ENCODE data around the gene RAPGEFL1.
"Not testable (repeated sequence)": the region's sequence is repeated elsewhere in the genome, so short reads cannot be mapped to it uniquely, and the experiment has no call there.

Gene RAPGEFL1

DNA sequence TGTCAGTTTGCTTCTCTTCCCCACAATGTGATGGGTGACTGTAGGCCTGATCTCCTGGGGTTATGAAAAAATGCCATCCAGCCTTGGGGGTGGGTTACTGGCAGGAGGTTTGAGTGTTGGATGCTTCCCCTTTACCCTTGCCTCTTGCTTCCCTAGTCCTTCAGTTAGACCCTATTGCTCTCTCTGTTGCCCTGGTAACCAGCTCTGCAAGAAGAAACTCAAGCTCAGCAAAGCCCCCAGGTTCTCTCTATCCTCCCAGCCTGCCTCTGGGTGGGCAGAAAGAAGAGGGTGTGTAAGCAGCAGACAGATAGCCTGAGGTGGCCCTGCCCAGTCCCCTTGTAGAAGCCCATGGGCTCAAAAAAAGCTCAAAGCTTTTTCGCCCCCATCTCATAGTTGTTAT lies 2.8 kb upstream of the RAPGEFL1 start:
- DNase-seq, result no peak

DNA sequence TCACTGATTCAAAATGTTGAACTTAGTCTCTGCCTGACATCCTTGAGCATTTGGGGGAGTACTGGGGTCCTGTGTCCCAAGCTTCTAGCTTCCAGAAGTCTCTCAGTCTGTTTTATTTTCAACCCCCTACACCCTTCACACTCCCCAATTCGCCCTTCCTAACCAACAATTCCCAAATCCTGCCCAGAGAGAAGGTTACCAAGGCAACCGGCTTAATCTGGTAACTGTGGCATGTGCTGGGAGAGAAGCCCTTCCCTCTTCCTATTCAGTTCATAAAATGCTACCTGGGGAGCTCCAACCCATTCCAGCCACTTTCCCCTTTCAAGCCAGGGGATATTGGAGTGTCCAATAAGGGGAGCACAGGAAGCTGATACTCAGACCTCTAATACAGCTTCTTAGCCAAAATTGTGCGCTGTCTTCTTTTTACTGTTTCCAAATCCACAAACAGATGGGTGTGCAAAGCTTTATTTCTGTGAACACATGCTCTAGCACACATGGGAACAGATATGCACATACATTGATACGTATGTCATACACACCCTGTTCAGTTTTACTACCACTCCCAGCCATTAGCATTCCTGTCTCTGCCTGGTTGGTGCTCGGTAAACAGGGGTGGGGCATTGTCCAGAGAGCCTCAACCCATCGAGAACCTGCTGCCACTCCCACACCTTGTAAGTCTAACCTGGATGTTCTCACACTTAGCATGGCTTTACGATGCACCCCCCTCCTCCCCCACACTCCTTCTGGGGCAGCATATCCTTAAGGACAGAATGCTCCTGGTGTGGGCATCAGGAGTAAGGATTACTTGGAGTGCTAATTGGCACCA lies 1.1 kb upstream of the RAPGEFL1 start:
- no peak for DNase-seq

DNA sequence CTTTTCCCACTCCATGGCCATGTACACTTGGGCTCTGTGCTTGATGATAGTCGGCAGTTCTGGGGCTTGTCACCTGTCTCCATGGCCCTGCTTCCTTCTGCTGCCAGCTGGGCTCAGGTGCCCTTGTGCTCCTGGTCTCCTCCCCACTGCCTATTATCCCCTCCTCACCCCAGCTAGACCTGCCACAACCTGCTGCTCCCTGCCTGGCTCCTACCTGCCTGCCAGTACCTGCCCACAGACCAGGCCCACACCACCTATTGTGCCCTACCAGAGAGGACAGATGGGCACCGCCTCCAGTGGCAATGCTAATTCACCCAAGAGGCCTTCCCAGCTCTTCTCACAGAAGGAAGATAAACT lies 538 bp upstream of the RAPGEFL1 start:
- DNase-seq, result no peak

DNA sequence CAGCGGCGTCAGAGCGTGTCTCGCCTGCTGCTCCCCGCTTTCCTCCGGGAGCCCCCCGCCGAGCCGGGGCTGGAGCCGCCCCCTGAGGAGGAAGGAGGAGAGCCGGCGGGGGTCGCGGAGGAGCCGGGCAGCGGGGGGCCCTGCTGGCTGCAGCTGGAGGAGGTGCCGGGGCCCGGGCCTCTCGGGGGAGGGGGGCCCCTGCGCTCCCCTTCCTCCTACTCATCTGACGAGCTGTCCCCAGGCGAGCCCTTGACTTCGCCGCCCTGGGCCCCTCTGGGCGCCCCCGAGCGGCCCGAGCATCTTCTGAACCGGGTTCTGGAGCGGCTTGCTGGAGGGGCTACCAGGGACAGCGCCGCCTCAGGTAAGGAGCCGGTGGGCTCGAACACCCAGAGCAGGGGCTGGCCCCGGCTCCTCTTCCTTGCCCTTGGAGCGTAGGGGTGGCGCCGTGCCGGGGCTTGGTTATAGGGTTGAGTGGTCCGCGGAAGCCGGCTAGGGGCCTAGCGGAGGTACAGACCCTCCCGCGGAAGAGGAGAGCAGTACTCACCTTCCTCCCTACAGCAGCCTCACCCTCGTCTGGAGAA lies 841 bp downstream of the RAPGEFL1 start:
- DNase-seq, result no peak

DNA sequence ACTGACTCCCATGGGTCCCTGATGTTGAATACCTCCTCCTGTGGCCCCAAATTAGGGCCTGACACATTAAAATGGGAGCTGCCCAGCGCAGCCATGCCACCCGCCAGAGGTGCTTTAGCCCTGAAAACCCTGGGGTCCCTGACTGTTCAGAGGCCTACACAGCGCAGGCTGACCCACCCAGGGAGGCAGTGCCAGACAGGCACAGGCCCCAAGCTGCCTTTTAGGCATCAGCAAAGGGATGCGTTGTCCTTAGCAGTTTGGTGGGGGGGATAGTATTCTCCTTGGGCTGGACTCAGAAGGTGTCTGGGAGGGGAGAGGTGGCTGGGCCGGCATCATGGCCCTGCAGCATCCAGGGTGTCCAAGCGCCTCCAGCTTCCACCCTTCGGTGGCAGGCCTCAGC lies 1.4 kb downstream of the RAPGEFL1 start:
- no peak for DNase-seq

DNA sequence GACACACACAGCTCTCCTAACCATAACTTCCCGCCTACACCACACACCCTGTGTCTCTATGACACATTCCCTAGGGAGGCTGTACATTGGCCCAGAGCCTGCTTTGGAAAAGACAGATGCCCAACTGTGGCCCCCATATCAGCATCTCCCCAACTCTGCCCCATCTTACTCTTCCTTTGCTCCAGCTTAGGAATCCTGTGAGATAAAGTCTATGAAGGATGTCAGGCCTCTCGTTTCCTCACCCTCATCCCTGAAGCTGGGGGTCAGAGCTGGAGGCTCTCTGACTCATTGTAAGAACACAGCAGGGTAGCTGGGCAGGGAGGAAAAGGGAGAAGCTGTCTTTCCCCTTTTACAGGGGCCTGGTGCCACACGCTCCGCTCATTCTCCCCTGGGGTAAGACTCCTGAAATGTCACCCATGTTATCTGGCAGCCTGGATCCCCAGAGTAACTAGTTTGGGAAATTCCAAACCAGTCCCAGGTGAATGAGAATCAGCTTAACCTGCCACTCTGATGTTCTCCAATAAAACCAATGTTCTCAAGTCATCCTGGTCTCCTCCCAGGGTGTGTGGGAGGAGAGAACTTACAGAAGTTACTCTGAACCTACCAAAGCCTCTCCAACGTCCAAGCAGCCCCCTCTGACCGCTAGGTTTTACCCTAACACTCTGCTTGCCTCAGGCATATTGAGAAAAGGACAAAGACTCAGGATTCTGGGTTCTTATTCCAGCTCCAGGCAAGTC lies 2.8 kb downstream of the RAPGEFL1 start:
- no peak for DNase-seq

DNA sequence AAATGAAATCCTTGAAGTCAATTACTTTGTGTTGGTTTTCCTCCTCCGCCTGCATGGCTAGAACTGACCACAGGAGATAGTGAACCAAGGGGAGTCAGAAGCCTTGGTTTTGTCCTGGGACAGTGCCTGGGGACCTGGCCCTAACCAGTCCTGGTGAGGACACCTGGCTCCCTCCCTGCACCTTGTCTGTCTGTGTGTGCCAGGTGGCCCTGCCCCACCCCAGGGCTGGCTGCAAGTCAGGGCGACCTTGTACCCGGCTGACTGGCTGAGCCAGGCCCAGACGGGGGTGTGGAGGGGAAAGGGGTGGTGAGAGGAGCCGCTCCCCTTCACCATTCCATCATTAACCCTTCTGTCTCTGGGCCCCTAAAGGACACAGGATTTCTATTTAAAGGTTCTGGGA lies 3.4 kb downstream of the RAPGEFL1 start:
- no peak for DNase-seq

DNA sequence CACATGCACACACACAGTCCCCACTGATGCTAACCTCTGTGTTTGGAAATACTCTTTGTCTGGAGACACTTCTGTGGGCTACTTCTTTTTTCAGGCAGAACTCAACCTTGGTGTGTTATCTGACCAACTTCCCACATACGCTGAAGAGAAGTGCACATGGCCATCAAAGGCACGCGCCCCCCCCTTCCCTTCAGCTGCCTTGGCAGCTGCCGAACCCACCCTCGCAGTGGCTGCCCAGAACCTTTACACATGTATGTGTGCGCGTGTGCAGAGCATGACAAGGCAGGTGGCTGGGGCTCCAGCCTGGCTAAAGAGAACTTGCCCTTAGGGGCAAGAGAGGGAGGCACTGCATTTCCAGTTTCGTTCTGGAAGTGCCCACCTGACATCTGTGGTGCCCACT lies 3.9 kb downstream of the RAPGEFL1 start:
- DNase-seq, result no peak

DNA sequence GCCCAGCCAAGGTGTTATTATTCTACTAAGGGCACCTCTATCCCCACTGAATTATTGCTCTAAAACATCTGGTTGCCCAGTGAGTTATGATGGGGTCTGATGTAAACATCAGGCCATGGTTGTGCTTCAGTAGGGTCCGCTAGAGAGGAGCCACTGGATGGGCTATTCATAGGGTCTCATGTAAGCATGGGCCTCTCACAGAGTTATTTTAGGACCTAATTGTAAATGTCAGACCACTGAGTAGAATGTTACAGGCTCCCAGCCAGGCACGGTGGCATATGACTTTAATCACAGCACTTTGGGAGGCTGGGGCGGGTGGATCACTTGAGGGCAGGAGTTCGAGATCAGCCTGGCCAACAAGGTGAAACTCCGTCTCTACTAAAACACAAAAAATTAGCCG lies 5.3 kb downstream of the RAPGEFL1 start:
- DNase-seq, result no peak

DNA sequence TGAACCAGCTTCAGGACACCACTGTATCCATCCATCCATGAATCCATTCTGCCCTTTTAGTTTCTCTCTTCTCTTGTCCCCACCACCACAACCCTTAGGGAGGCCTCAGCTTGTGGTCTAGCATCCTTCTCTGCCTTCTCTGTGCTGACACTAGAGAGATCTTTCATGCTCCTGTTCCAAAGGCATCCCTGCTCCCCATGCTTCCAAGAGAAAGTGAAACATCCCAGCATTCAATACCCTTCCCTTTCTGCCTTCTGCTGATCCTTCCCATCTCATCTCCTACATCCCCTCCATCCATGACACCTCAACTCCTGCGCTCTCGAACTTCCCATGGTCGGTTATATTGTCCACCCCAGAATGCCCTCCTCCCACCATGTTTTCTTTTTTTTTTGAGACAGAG lies 10.0 kb downstream of the RAPGEFL1 start:
- DNase-seq, result no peak

DNA sequence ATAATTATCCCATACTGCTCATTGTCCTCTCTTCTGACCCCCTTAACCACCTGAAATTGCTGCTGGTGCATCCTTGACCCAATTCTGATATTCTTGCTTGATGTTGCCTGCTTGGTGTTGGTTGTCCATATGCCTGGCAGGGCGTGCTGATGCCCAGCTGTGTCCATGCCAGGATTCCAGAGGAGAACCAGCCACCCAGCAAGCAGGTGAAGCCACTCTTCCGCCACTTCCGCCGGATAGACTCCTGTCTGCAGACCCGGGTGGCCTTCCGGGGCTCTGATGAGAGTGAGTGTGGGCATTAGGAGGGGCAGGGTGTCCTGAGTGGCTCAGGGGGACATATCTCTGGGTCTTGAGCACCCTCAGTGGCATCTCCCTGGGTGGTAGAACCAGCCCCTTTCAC lies 11.4 kb downstream of the RAPGEFL1 start:
- DNase-seq, result no peak

DNA sequence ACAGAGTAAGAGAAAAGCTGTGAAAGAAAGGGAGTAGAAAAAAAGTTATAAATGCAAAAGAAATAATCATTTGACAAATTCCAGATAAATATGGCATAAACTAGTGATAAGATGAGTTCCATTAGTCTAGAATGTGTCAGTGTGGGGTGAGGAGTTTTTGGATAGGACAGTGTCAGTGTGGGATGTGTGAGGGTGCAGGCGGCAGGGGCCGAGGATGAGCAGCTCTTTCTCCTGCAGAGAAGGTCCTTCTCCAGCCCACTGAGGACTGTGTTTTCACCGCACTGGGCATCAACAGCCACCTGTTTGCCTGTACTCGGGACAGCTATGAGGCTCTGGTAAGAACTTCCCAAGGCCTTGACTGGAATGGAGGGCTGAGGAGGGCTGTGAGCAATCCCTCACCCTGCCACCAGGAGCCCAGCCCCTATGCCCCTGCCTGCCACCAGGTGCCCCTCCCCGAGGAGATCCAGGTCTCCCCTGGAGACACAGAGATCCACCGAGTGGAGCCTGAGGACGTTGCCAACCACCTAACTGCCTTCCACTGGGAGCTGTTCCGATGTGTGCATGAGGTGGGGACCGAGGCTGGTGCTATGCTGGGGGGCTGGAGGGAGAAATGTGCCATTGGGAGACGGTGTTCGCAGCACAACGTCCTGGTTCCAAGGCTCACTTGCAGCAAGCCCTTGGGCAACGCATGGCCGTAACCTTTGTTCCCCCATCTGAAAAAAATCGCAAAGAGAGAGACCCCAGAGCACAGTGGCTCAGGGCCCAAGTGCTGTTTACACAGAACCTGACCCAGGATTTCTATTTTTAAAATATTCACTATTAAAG lies 13.1 kb downstream of the RAPGEFL1 start:
- DNase-seq, result no peak

DNA sequence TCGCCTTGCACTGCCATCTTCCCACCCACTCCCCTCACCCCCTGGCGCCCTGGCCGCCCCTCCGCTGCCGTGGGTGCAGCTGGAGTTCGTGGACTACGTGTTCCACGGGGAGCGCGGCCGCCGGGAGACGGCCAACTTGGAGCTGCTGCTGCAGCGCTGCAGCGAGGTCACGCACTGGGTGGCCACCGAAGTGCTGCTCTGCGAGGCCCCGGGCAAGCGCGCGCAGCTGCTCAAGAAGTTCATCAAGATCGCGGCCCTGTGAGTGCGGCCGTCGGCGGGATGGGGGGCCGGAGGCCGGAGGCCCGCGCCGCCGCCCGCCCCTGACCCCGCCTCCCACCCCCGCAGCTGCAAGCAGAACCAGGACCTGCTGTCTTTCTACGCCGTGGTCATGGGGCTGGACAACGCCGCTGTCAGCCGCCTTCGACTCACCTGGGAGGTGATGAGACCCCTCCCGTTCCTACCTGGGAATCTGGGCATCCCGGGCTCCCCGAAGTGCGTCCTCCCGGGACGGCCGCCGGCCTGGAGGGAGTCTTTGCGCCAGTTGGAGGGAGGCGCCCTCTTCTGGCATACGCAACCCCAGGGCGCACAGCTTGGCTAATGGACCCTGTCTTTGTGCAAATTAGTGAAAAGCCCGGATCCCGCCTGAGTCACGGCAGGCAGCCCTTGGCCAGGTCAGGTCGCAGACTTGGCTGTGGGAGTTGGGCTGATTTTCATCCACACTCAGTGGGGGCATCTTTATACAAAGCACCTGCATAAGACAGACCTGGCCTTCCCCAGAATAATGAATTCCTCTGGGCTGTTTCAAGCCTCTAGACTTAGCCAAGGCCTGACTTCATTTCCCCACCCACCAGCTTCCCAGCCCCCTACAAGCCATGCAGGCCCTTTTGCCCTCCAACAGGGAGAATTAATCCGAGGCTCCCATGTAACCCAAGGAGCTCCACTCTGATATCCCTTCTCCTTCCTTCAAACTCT lies 14.3 kb downstream of the RAPGEFL1 start:
- DNase-seq, result no peak

DNA sequence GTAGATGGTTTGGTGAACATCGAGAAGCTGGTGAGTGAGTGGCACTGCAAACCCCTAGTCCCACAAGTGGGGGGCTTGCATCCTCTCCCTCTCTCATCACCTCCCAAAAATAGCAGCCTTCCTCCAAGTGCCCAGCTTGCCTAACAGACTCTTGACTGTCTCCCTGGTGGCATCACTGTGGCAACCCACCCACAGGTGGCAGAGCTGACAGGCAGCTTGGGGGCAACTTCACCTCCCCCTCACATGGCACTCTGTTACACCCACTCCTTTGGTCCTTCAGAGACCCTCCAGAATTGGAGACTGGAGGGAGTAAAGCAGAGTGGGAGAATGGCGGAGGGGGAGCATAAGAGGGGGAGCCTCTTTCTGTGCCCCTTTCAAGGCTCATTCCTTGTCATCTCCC lies 15.7 kb downstream of the RAPGEFL1 start:
- no peak for DNase-seq

DNA sequence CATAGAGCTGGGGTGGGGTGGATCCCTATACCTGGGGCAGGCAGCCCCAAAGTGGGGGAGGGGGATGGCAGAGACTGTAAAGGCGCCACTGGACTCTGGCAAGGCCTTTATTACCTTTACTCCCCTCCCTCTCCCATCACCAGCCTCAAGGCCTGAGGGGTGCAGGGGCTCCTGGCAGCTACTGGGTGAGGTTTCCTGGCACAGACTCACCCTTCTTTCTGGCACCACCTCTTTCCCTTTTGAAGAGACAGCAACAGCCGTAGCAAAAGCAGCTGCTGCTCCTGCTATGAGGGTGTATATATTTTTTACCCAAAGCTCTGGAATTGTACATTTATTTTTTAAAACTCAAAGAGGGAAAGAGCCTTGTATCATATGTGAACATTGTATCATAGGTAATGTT lies 17.6 kb downstream of the RAPGEFL1 start:
- no peak for DNase-seq

DNA sequence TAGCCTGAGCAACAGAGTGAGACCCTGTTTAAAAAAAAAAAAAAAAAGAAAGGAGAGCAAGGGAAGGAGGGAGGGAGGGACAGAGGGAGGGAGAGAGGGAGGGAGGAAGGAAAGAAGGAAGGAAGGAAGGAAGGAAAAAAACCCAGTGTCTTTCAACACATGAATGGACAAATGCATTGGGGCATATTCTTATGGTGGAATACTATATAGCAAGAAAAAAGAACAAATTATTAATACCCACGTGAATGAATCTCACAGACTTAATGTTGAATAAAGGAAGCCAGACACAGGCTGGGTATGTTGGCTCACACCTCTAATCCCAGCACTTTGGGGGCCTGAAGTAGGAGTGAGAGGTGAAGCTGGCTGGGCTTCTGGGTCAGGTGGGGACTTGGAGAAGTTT lies 20.3 kb downstream of the RAPGEFL1 start:
- no peak for DNase-seq

DNA sequence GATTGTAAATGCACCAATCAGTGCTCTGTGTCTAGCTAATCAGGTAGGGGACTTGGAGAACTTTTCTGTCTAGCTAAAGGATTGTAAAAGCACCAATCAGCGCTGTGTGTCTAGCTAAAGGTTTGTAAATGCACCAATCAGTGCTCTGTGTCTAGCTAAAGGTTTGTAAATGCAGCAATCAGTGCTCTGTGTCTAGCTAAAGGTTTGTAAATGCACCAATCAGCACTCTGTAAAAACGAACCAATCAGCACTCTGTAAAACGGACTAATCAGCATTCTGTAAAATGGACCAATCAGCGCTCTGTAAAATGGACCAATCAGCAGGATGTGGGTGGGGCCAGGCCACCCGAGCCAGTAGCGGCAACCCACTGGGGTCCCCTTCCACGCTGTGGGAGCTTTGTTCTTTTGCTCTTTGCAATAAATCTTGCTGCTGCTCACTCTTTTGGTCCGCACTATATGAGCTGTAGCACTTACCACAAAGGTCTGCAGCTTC lies 20.7 kb downstream of the RAPGEFL1 start:
- DNase-seq, result not testable (repeated sequence)

DNA sequence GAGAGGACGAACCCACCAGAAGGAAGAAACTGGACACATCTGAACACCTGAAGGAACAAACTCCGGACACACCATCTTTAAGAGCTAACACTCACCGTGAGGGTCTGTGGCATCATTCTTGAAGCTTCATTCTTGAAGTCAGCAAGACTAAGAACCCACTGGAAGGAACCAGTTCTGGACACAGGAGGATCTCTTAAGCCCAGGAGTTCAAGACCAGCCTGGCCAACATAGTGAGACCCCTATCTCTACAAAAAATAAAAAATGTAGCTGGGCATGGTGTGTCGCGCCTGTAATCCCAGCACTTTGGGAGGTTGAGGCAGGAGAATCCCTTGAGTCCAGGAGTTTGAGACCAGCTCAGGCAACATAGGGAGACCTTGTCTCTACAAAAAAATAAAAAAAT lies 21.3 kb downstream of the RAPGEFL1 start:
- no peak for DNase-seq

DNA sequence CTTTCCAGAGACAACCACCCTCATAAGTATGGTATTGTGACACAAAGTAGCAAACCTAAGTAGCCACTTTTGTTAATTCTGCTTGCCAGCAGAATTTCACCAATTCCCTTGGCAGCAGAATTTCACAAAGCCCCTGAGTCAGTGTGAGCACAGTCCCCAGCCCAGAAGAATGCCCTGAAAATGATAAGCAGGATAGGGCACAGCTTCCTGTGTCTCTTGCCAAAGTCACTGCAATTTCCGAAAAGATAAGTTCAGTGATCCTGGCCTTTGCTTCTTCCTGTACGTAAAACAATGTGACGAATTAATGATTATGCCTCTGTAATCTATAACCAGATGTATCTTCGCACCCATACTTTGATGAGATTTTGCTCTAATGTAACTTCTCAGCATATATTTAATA lies 25.9 kb downstream of the RAPGEFL1 start:
- no peak for DNase-seq

DNA sequence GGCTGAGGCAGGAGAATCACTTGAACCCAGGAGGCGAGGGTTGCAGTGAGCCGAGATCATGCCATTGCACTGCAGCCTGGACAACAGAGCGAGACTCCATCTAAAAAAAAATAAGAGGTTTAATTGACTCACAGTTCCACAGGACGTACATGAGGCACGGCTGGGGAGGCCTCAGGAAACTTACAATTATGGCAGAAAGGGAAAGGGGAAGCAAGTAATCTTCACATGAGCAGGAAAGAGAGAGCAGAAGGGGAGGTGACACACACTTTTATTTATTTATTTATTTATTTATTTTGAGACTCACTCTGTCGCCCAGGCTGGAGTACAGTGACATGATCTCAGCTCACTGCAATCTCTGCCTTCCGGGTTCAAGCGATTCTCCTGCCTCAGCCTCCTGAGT lies 28.9 kb downstream of the RAPGEFL1 start:
- DNase-seq, result not testable (repeated sequence)

DNA sequence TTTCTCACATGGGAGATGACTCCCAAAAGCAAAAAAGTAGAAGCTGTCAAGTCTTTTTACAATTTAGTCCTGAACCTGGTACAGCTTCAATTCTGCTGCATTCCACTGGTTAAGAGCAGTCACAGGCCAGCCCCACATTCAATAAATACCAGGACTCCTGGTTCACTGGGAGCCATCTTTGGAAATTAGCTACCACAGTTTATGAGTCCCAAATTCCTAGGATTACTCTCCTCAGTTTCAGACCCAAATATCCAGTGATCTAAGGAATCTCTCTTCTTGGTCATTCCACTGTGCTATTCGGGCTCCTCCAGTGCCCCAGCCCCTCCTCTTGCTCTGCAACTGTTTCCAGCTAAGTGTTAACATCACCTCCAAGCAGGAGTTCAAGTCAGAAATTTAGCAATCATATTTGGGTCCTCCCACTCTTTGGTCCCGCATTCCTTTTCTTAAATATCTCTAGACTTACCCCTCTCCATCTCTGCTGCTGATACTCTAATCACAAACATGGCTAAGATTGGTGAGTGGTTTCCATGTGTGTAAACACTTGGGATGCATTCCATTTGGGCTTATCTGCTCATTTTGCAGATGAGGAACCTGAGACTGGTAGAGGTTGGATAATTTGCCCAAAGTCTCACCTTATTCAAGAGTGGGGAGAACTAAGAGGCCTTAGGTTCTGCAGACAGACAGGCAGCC lies 32.3 kb downstream of the RAPGEFL1 start:
- no peak for DNase-seq
